ENCODE measurements around the gene LAMA5. TPM values are rescaled to one million over a fixed set of nuclear protein-coding genes. Genes with fewer than 3 reads are reported as not detected.

LAMA5 gene
- total RNA-seq, 3 donors from 2014 or later: 16.6 to 114 (median 53.3) TPM

DNA sequence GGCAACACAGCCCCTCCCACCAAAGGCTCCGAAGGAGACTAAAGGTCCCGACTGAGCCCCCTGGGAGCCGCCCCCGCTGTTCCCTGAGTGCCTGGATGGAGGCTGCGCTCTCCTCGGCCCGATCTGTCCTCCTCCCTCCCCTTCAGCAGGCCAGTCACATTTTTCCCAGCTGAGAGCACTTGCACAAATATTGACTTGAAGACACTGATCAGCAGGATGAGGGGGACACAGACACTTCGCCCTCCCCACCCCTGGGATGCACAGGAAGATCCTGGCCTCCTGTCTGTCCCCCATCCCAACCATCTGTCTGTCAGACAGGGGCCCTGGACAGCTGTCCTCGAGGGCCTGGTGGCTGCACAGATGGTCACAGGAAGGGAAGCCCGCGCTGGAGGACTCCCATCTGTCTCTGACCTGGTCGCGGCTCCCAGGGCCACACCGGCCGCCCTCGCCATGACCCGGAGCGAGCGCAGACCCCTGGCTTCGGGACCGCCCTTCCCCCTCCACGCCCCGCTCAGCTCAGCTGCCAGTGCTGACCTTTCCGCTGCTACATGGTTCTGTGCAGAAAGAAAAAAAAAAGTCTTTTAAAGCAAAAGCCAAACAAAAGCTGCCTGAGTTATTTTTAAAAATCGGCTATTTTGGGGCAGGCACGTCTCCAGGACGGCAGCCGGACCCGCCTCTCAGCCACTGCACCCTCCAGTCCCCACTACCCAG is 11.1 kb downstream of the LAMA5 start:
- no peak for DNase-seq (ENCODE audit: low spot score in 2 of 2)
- Histone ChIP-seq H3K36me3 (no peaks in the 10 kb centered on the region), H3K4me3 (peak overlapping the region in 2 of 3 donors; percentile 17 to 51), H3K27me3 (no peaks in the 10 kb centered on the region), H3K9me3 (no peaks in the 10 kb centered on the region), H3K4me1 (peaks cover 43 to 47% of the 10 kb centered on the region in 2 donors), H3K27ac (peak overlapping the region; percentile 79 to 92)
- TF ChIP-seq POLR2AphosphoS5 (IDR thresholded peaks at IDR 0.05) (no peak), POLR2A (IDR thresholded peaks at IDR 0.05) (no peak)
- TF ChIP-seq, protein P1, sequence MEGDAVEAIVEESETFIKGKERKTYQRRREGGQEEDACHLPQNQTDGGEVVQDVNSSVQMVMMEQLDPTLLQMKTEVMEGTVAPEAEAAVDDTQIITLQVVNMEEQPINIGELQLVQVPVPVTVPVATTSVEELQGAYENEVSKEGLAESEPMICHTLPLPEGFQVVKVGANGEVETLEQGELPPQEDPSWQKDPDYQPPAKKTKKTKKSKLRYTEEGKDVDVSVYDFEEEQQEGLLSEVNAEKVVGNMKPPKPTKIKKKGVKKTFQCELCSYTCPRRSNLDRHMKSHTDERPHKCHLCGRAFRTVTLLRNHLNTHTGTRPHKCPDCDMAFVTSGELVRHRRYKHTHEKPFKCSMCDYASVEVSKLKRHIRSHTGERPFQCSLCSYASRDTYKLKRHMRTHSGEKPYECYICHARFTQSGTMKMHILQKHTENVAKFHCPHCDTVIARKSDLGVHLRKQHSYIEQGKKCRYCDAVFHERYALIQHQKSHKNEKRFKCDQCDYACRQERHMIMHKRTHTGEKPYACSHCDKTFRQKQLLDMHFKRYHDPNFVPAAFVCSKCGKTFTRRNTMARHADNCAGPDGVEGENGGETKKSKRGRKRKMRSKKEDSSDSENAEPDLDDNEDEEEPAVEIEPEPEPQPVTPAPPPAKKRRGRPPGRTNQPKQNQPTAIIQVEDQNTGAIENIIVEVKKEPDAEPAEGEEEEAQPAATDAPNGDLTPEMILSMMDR (IDR thresholded peaks at IDR 0.05): no peak
- intact Hi-C loops (cut with DNase I; ENCODE audit: low total_unique reads): no loop called here

DNA sequence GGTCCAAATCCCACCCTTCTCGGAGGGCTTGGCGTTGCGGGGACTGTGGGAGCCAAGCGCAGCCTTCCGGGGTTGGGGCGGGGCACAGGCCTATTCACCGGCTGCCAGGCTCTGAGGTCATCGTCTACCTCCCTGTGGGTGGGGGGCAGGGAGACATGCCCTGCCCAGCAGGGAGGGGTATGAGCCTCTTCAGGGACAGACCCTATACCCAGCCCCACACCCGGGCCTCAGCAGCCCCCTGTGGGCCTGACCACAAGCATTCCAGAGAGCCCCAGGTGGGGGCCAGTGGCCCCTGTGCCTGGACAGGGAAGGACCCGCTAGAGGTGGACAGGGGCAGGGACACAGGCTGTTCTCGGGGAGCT is 11.6 kb downstream of the LAMA5 start:
- Histone ChIP-seq H3K4me1 (peaks cover 43 to 47% of the 10 kb centered on the region in 2 donors), H3K27me3 (no peaks in the 10 kb centered on the region), H3K9me3 (no peaks in the 10 kb centered on the region), H3K4me3 (peak overlapping the region in 2 of 3 donors; percentile 17 to 51), H3K36me3 (no peaks in the 10 kb centered on the region), H3K27ac (peak overlapping the region; percentile 79 to 92)
- peak in 1 of 2 donors; percentile 72 for DNase-seq (ENCODE audit: low spot score in 2 of 2)
- TF ChIP-seq, protein P1 (IDR thresholded peaks at IDR 0.05): no peak
- no peak for TF ChIP-seq POLR2A (IDR thresholded peaks at IDR 0.05)
- TF ChIP-seq POLR2AphosphoS5 (IDR thresholded peaks at IDR 0.05): no peak
- intact Hi-C loops (cut with DNase I; ENCODE audit: low total_unique reads): no loop called here

DNA sequence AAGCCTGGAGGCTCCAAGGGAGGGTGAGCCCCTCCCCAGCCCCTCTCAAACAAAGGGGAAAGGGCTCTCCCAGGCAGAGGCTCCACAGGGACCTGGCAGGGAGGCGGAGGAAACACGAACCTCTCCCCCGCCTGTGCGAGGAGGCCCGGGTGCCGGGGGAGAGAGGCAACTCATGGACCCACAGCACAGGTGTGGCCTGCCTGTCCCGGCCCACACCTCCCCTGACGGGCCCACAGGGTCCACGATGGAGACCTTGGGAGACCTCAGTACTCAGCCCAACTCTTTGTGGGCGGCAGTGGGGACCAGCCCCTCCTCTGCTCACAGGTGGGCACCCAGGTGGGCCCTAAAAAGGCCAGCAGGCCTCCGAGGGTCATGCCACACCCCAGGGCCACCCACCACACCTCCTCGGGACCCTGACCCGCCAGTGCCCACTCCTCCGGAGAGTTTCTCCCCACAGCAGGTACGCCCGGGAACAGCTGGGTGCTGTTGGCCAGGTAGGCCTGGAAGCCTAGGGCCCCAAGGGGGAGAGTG is 12.2 kb downstream of the LAMA5 start:
- H3K9me3 ChIP-seq: no peaks in the 10 kb centered on the region
- peaks cover 43 to 47% of the 10 kb centered on the region in 2 donors for H3K4me1 ChIP-seq
- no peaks in the 10 kb centered on the region for H3K36me3 ChIP-seq
- H3K4me3 ChIP-seq: peak overlapping the region in 1 of 3 donors; percentile 51
- no peaks in the 10 kb centered on the region for H3K27me3 ChIP-seq
- intact Hi-C loops (cut with DNase I; ENCODE audit: low total_unique reads): no loop called here
- peak overlapping the region; percentile 79 to 92 for H3K27ac ChIP-seq
- DNase-seq (ENCODE audit: low spot score in 2 of 2): no peak
- no peak for TF ChIP-seq POLR2AphosphoS5 (IDR thresholded peaks at IDR 0.05)
- TF ChIP-seq POLR2A (IDR thresholded peaks at IDR 0.05): no peak
- TF ChIP-seq, protein P1 (IDR thresholded peaks at IDR 0.05): no peak

DNA sequence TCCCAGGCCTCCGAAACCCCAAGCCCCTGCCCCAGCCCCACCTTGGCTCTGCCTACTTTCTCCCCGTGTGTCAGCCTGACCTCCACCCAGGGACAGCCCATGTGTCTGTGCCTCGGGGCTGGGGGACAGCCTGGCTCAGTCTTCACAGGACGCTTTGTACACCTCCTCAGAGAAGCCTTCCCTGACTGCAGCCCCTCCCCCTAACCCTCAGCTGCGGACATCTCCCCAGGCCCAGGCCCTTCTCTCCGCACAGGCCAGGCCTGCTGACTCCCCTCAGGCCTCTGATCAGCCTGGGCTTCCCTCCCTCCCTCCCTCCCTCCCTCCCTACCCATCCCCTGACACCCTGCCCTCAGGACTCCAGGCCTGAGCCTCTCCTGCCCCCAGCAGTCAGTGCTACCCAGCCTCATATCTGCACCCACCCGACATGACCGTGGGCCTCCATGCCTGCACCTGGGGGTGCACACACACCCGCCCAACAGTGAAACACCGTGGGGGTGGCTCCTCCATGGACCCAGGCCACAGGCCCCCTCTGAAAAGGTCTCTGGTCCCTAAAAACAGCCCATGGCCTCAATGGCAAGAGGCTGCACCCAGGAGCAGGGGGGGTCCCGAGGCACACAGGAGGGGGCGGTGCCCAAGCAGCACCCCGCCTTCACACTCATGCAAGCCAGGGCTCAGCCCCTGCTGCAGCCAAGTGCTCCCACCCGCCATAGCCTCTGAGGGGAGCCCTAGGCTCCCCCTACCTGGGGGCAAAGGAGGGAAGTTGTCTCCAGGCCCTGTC is 12.9 kb downstream of the LAMA5 start:
- H3K27me3 ChIP-seq: no peaks in the 10 kb centered on the region
- TF ChIP-seq POLR2AphosphoS5 (IDR thresholded peaks at IDR 0.05): no peak
- TF ChIP-seq, protein P1 (IDR thresholded peaks at IDR 0.05): no peak
- TF ChIP-seq POLR2A (IDR thresholded peaks at IDR 0.05): no peak
- peaks cover 40 to 43% of the 10 kb centered on the region in 2 donors for H3K4me1 ChIP-seq
- intact Hi-C loops (cut with DNase I; ENCODE audit: low total_unique reads): no loop called here
- no peaks in the 10 kb centered on the region for H3K36me3 ChIP-seq
- H3K4me3 ChIP-seq: no peak overlapping the region
- DNase-seq (ENCODE audit: low spot score in 2 of 2): no peak
- peak overlapping the region; percentile 79 to 86 for H3K27ac ChIP-seq
- H3K9me3 ChIP-seq: no peaks in the 10 kb centered on the region

All from breast epithelium (tissue), 4 donors.